GM19397 (cell line): ENCODE results near the gene SHROOM4.

Experiments
- ATAC-seq: cut with Tn5 transposase; IDR thresholded peaks from one replicate; pipeline ENCODE4 v1.9.1; 2021; ENCODE audit warnings: mild to moderate bottlenecking, moderate library complexity; ENCODE audit not compliant: unreplicated experiment

The SHROOM4 gene

DNA sequence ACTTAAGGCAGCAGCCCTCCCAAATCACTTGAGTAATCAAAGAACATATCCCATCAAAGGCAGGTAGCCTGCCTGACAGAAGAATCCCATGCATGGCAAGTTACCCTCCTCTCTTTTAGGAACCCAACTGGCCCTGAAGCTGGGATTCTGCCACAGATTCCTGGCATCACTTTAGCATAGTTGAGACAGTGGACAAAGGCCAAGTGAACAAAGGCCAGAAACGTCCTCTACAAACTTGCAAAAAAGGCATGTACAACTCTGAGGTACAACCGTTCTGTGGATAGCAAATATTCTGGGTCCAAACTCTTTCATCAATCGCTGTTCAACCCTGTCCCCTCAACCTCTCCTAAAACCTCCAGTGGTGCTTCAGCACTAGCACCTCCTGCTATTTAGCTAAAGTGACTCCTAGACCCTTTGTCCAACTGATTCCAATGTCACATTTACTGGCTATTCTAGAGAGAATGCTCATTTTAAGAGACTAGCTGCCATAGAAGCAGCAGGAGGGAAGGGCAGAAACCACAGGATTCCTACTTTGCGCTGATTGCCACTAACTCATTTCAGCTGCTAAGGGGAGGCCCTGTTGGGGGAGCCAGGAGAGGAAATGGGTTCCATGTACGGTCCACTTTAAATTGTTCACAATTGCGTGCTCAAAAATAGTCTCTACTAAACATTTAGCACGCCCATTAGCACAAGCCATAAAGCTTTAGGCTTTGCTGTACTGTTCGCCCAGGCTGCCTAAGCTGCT lies 105.9 kb downstream of the SHROOM4 start:
- ATAC-seq: no peak

DNA sequence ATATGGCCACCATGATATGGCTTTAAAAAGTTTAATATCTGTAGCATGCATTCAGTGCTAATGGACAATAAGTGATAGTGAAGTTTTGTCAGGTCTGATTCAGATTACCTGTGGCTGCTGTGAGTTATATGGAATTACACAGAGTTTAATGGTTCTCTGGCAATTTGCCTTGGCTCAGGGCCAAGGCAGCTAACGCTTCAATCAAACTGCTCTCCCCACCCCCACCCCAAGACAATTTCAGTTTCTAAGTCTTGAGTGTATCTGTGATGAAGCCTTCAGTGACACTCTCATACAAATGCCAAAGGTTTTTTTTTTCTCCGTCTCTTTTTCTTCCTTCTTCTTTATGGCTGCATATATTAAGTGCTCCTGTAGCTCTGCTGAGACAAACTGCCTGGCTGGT lies 106.6 kb downstream of the SHROOM4 start:
- ATAC-seq: no peak

- ATAC-seq: no peak
These were observed 109.0 kb downstream of the SHROOM4 start for GRCh38 chrX:50705042-50705441.

DNA sequence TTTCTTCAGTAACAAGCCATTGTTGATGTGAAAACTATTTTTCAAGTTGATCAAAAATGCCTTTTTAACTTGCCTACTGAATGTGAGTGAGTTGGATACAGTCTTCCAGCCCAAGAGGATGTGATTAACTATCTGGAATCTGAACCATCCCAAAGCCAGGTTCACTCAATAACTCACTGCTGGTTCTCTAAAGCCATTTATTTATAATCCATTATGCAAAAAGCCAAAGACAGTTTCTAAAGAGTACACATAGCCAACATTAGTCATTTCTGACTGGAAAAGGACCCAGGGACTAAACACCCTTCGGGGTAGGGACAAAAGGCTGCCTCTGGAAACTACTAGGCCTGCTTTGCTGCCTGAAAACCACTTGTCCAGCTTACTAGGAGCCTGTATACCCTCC lies 109.6 kb downstream of the SHROOM4 start:
- no peak for ATAC-seq

GRCh38 chrX:50700921-50701320 lies 113.1 kb downstream of the SHROOM4 start:
- no peak for ATAC-seq

DNA sequence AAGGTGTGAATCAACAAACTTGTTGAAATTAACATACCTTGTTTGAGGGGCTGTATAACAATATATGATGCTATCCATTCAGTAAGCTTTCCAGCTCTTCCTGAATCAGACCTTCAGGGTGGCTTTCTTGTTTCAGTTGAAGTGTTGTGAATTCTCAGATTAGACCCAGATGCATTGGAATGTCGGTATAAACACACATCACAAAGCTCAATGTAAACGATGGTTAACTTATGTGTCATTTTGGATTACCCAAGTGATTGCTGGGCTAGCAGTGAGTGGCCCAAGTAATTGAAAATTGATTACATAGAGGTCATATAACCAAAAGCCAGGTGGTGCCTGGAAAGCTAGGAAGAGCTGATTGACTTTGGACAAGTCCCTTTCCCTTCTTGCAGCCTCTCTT lies 115.0 kb downstream of the SHROOM4 start:
- ATAC-seq: no peak

DNA sequence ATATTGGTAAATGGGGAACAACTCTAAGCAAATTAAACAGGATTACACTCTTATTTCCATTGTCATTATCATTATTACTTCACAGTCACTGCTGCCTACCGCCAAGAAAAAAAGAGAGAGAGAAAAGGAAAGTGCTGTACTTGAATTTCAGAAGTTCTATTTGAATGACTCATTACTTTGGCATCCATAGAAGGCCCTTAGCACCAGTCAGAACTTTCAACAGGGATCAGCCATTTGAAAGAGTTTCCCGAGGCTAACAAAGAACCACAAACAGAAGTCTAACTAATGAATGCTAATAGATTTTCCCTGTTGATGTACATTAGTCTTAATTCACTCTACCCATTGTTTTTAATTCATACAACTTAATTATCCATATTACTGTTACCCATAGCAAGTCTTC lies 116.3 kb downstream of the SHROOM4 start:
- ATAC-seq: no peak

GRCh38 chrX:50691820-50692219 lies 122.2 kb downstream of the SHROOM4 start:
- no peak for ATAC-seq

GRCh38 chrX:50684871-50685270 lies 129.1 kb downstream of the SHROOM4 start:
- ATAC-seq: no peak

- ATAC-seq: no peak
These were observed 133.0 kb downstream of the SHROOM4 start for GRCh38 chrX:50680990-50681389.

DNA sequence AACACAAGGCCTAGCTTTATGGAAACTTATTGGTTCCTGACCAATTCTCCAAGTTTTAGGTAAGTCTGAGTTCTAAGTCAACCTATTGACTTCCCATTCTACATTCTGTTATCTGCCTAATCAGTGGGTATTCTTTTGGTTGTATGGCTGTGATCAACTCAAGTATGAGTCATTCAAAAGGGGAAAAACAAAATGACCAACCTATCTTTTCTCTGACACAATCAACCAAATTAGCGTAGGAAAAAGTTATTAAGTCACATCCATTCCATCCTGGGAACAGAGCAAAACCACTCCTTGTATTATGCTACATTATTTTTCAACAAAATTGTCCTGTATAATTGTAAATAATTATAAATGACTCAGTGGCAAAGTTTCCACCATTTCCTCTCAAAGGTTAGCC lies 136.2 kb downstream of the SHROOM4 start:
- ATAC-seq: no peak

GRCh38 chrX:50671661-50672060 lies 142.3 kb downstream of the SHROOM4 start:
- no peak for ATAC-seq

DNA sequence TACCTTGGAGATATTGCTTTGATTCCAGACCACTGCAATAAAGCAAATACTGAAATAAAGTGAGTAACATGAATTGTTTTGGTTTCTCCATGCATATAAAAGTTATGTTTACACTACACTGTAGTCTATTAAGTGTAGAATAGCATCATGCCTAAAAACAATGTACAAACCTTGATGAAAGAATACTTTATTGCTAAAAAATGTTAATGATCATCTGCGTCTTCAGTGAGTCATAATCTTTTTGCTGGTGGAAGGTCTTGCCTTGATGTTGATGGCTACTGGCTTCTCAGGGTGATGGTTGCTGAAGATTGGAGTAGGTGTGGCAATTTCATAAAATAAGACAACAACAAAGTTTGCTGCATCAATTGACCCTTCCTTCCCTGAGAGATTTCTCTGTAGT lies 145.1 kb downstream of the SHROOM4 start:
- ATAC-seq: no peak

- ATAC-seq: no peak
These were observed 165.8 kb downstream of the SHROOM4 start for GRCh38 chrX:50648156-50648555.

GRCh38 chrX:50644496-50644895 lies 169.5 kb downstream of the SHROOM4 start:
- no peak for ATAC-seq

- no peak for ATAC-seq
These were observed 170.4 kb downstream of the SHROOM4 start for GRCh38 chrX:50643525-50644137.

DNA sequence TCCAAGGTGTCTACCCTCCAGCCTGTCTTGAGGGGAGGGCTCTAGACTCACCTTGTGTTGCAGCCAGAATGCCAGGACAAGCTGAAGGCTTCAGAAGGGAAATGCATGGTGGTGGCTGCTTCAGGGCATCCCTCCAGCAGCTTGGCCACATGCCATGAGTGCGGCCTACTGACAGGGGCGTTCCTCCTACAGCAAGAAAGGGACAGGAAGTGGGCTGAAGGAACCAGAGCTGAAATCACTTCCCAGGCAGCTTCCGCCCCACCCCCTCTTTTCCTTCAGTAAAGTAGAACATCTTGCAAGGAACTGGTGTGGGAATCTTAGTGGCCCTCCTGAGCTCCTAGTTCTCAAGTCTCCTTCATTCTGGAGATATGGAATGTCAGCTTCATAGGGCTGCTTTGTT lies 175.9 kb downstream of the SHROOM4 start:
- no peak for ATAC-seq

- ATAC-seq: no peak
These were observed 178.1 kb downstream of the SHROOM4 start for GRCh38 chrX:50635817-50636365.

DNA sequence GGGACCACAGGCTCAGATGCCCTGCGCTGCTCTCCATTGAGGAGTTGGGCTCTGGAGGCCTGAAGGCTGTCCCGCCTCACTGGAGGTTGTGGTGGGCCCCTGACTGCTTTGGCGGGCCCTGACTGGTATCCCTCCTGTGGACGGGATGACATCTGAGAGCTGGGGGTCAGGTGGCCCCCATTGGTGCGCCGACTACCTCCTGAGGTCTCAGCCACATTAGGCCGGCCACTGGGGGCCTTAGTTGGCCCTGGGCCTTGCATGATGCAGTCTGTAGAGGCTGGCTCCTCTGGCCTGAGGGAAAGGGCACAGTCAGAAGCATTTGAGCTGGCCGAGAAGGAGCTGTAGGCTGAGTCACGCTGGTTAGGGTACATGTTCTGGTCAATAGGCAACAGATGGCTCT lies 178.8 kb downstream of the SHROOM4 start:
- ATAC-seq: no peak

DNA sequence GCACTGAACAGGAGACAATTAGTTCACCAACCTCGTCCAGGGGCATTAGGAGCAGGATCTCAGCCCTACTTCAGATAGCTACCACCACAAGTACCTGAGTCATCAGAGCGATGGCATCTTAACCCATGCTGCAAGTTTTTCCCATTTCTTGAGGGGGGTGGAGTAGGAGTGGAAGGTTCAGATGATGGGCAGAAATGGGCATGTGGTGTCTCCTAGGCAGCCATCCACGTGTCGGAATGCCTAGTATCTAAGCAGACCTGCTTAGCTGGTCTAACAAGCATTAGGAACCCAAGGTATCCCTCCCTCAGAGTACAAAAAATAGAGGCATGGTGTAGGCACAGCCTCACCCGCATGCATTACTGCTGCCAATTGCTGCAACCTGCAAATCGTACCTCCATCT lies 184.2 kb downstream of the SHROOM4 start:
- ATAC-seq: no peak

DNA sequence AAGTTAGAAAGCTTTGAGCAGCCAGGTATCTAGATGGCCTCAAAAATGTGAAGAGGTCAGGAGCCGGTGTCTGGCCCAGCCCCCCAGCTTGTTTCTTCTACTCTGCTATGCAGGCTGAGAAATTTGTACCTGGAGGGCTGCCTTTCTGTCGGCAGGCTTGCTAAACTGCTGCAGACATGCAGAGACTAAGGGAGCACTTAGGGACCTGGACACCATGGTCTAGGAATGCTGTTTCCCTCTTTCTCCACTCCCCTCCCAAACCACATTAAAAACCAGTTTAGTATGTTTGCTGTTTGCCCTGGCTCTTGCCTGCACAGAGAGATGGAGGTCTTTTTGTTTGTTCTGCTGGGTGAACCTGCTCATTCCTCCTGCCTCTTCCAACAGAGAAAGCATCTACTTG lies 186.3 kb downstream of the SHROOM4 start:
- no peak for ATAC-seq

- ATAC-seq: no peak
These were observed 187.6 kb downstream of the SHROOM4 start for GRCh38 chrX:50626432-50626831.
